HG03520 (cell line): Measurements from ENCODE around the gene LY86.
A peak's percentile ranks its signal among the peaks of the same experiment; 100 is the strongest.
"Not testable (repeated sequence)": the region's sequence is repeated elsewhere in the genome, so short reads cannot be mapped to it uniquely, and the experiment has no call there.

Experiments
- ATAC-seq: cut with Tn5 transposase; IDR thresholded peaks from one replicate; pipeline ENCODE4 v1.9.1; 2021; ENCODE audit warnings: mild to moderate bottlenecking, moderate library complexity; ENCODE audit not compliant: unreplicated experiment

Gene LY86

GRCh38 chr6:6595025-6595424 lies 6.5 kb downstream of the LY86 start:
- ATAC-seq = no peak

GRCh38 chr6:6595952-6596351 lies 7.4 kb downstream of the LY86 start:
- no peak for ATAC-seq

- ATAC-seq = no peak
Measured at GRCh38 chr6:6596529-6597328, 8.2 kb downstream of the LY86 start.

GRCh38 chr6:6597682-6598081 lies 9.2 kb downstream of the LY86 start:
- ATAC-seq = no peak

GRCh38 chr6:6599468-6599873 lies 11.0 kb downstream of the LY86 start:
- ATAC-seq = no peak

- ATAC-seq = no peak
Measured at GRCh38 chr6:6600875-6601274, 12.4 kb downstream of the LY86 start.

- ATAC-seq = no peak
Measured at GRCh38 chr6:6602262-6602661, 13.7 kb downstream of the LY86 start.

GRCh38 chr6:6603317-6603716 lies 14.8 kb downstream of the LY86 start:
- ATAC-seq = no peak

- no peak for ATAC-seq
Measured at GRCh38 chr6:6604015-6604414, 15.5 kb downstream of the LY86 start.

GRCh38 chr6:6604566-6604965 lies 16.0 kb downstream of the LY86 start:
- no peak for ATAC-seq

GRCh38 chr6:6605873-6606272 lies 17.4 kb downstream of the LY86 start:
- no peak for ATAC-seq

- not testable (repeated sequence) for ATAC-seq
Measured at GRCh38 chr6:6606391-6607030, 18.0 kb downstream of the LY86 start.

- no peak for ATAC-seq
Measured at GRCh38 chr6:6609450-6609849, 20.9 kb downstream of the LY86 start.

GRCh38 chr6:6610031-6610591 lies 21.6 kb downstream of the LY86 start:
- ATAC-seq = peak; percentile 88

- no peak for ATAC-seq
Measured at GRCh38 chr6:6611486-6611885, 23.0 kb downstream of the LY86 start.

GRCh38 chr6:6612308-6612707 lies 23.8 kb downstream of the LY86 start:
- ATAC-seq = no peak

- not testable (repeated sequence) for ATAC-seq
Measured at GRCh38 chr6:6613103-6613718, 24.7 kb downstream of the LY86 start.

- ATAC-seq = no peak
Measured at GRCh38 chr6:6614096-6614982, 25.8 kb downstream of the LY86 start.

GRCh38 chr6:6614983-6615349 lies 26.4 kb downstream of the LY86 start:
- no peak for ATAC-seq

GRCh38 chr6:6616656-6617055 lies 28.1 kb downstream of the LY86 start:
- no peak for ATAC-seq
